Tibial artery (tissue), 4 donors: ENCODE data around the gene ZNF469.
"Not testable (repeated sequence)": the region's sequence is repeated elsewhere in the genome, so short reads cannot be mapped to it uniquely, and the experiment has no call there.

Source experiments
- DNase-seq, 2 donors: peaks; one replicate each; pipeline ENCODE4 v3.0.0-alpha.2; 2019
- H3K27ac ChIP-seq, 2 donors: fragments of 200-600 bp; sonication (generic) in 1 of 2; 1 replicate in 1 of 2; 2 replicates in 1 of 2; pipeline ENCODE4 v1.5.1; 2018 to 2019; ENCODE audit warnings: mild to moderate bottlenecking in 1 of 2
- H3K27me3 ChIP-seq, 2 donors: fragments of 200-600 bp; sonication (generic) in 1 of 2; one replicate each; pipeline versions ENCODE4 v1.5.1 to v1.6.0; 2016 to 2019
- H3K36me3 ChIP-seq, 3 donors: fragments of 200-600 bp; sonication (generic) in 2 of 3; one replicate each; pipeline ENCODE4 v1.5.1; 2016 to 2019; ENCODE audit warnings: mild to moderate bottlenecking in 2 of 3
- H3K4me1 ChIP-seq, 4 donors: fragments of 200-600 bp; sonication (generic) in 2 of 4; 1 replicate in 3 of 4; 2 replicates in 1 of 4; pipeline ENCODE4 v1.5.1; 2016 to 2019
- H3K4me3 ChIP-seq, 2 donors: fragments of 200-600 bp; sonication (generic) in 1 of 2; 1 replicate in 1 of 2; 2 replicates in 1 of 2; pipeline ENCODE4 v1.5.1; 2018 to 2019; ENCODE audit warnings: mild to moderate bottlenecking in 2 of 2
- H3K9me3 ChIP-seq, 3 donors: fragments of 200-600 bp; sonication (generic) in 1 of 3; one replicate each; pipeline ENCODE4 v1.5.1; 2016 to 2019
- CTCF ChIP-seq, 2 experiments: fragments of 200-600 bp in 1 of 2; fragments of 450-650 bp in 1 of 2; IDR thresholded peaks; one replicate each; pipeline ENCODE4 v1.5.1; 2017 to 2019; ENCODE audit warnings: antibody characterized with exemption in 2 of 2, mild to moderate bottlenecking in 1 of 2, moderate library complexity in 1 of 2
- intact Hi-C: fragments of 100-400 bp; cut with DNase I; formaldehyde crosslinking; loops from one replicate; pipeline ENCODE4 v1.15.0; 2023; ENCODE audit warnings: low total_unique reads

Gene ZNF469

GRCh38 chr16:88356124-88356726 lies 26.5 kb upstream of the ZNF469 start:
- intact Hi-C loops, result no loop called here
- no peak overlapping the region for H3K27ac ChIP-seq
- no peaks in the 10 kb centered on the region for H3K4me1 ChIP-seq
- no peak for TF ChIP-seq CTCF (IDR thresholded peaks at IDR 0.05)
- H3K4me3 ChIP-seq, result no peak overlapping the region
- no peaks in the 10 kb centered on the region for H3K36me3 ChIP-seq
- DNase-seq, result no peak
- H3K27me3 ChIP-seq, result peaks cover 0 to 5% of the 10 kb centered on the region in 2 donors
- no peaks in the 10 kb centered on the region for H3K9me3 ChIP-seq

- H3K4me3 ChIP-seq, result no peak overlapping the region
- no peaks in the 10 kb centered on the region for H3K9me3 ChIP-seq
- TF ChIP-seq CTCF (IDR thresholded peaks at IDR 0.05), result no peak
- H3K27me3 ChIP-seq, result peaks cover 0 to 5% of the 10 kb centered on the region in 2 donors
- no peak overlapping the region for H3K27ac ChIP-seq
- no peak for DNase-seq
- intact Hi-C loops, result no loop called here
- H3K4me1 ChIP-seq, result no peaks in the 10 kb centered on the region
- H3K36me3 ChIP-seq, result no peaks in the 10 kb centered on the region
Observed at GRCh38 chr16:88356727-88357199, 26.0 kb upstream of the ZNF469 start.

GRCh38 chr16:88357317-88358022 lies 25.3 kb upstream of the ZNF469 start:
- intact Hi-C loops, result no loop called here
- no peaks in the 10 kb centered on the region for H3K9me3 ChIP-seq
- H3K27me3 ChIP-seq, result peaks cover 0 to 5% of the 10 kb centered on the region in 2 donors
- H3K4me3 ChIP-seq, result no peak overlapping the region
- no peak overlapping the region for H3K27ac ChIP-seq
- no peaks in the 10 kb centered on the region for H3K4me1 ChIP-seq
- no peak for TF ChIP-seq CTCF (IDR thresholded peaks at IDR 0.05)
- no peak for DNase-seq
- H3K36me3 ChIP-seq, result no peaks in the 10 kb centered on the region

- no peak for DNase-seq
- H3K4me3 ChIP-seq, result no peak overlapping the region
- H3K36me3 ChIP-seq, result no peaks in the 10 kb centered on the region
- no peak overlapping the region for H3K27ac ChIP-seq
- H3K27me3 ChIP-seq, result peaks cover 0 to 5% of the 10 kb centered on the region in 2 donors
- H3K4me1 ChIP-seq, result no peaks in the 10 kb centered on the region
- no peak for TF ChIP-seq CTCF (IDR thresholded peaks at IDR 0.05)
- intact Hi-C loops, result no loop called here
- no peaks in the 10 kb centered on the region for H3K9me3 ChIP-seq
Observed at GRCh38 chr16:88358023-88358420, 24.7 kb upstream of the ZNF469 start.

GRCh38 chr16:88359008-88359407 lies 23.8 kb upstream of the ZNF469 start:
- no peak overlapping the region for H3K4me3 ChIP-seq
- no peak for TF ChIP-seq CTCF (IDR thresholded peaks at IDR 0.05)
- H3K27me3 ChIP-seq, result peaks cover 0 to 5% of the 10 kb centered on the region in 2 donors
- H3K9me3 ChIP-seq, result no peaks in the 10 kb centered on the region
- no peaks in the 10 kb centered on the region for H3K4me1 ChIP-seq
- intact Hi-C loops, result no loop called here
- H3K27ac ChIP-seq, result no peak overlapping the region
- DNase-seq, result no peak
- H3K36me3 ChIP-seq, result no peaks in the 10 kb centered on the region

GRCh38 chr16:88360401-88360800 lies 22.4 kb upstream of the ZNF469 start:
- DNase-seq, intact Hi-C loops, H3K36me3 ChIP-seq, H3K9me3 ChIP-seq, H3K27me3 ChIP-seq, H3K27ac ChIP-seq, H3K4me1 ChIP-seq, H3K4me3 ChIP-seq: not testable (repeated sequence)
